Body of pancreas (tissue), 4 donors: ENCODE measurements around the gene ARL6IP6. TPM values are rescaled to one million over a fixed set of nuclear protein-coding genes. Genes with fewer than 3 reads are reported as not detected.

Source experiments
- ATAC-seq: fragments of 150-250 bp; one replicate; pipeline ENCODE4 v1.9.1; 2016
- DNase-seq, 4 donors: peaks; one replicate each; pipeline ENCODE4 v3.0.0-alpha.2; 2019
- H3K27ac ChIP-seq, 4 donors: fragments of 200-600 bp; sonication (generic); 1 replicate in 3 of 4; 2 replicates in 1 of 4; pipeline versions ENCODE4 v1.5.1 to v1.6.1; 2016 to 2019; ENCODE audit warnings: mild to moderate bottlenecking in 1 of 4, mixed read lengths in 1 of 4, moderate library complexity in 1 of 4
- H3K27me3 ChIP-seq, 2 donors: fragments of 200-600 bp; sonication (generic); one replicate each; pipeline ENCODE4 v1.6.0; 2016; ENCODE audit warnings: mild to moderate bottlenecking in 1 of 2
- H3K36me3 ChIP-seq, 2 donors: fragments of 200-600 bp; sonication (generic); replicated peaks in 1 of 2; 2 replicates each; pipeline ENCODE4 v1.5.1; 2016; ENCODE audit warnings: low read depth in 2 of 2; ENCODE audit not compliant: insufficient read depth in 1 of 2
- H3K4me1 ChIP-seq: fragments of 200-600 bp; sonication (generic); one replicate; pipeline ENCODE4 v1.6.0; 2016
- H3K4me3 ChIP-seq, 2 donors: fragments of 200-600 bp; sonication (generic); 1 replicate in 1 of 2; 2 replicates in 1 of 2; pipeline ENCODE4 v1.5.1; 2016 to 2019
- H3K9me3 ChIP-seq, 3 donors: fragments of 200-600 bp; sonication (generic); 1 replicate in 2 of 3; 2 replicates in 1 of 3; pipeline ENCODE4 v1.5.1; 2016
- CTCF ChIP-seq, 7 experiments: fragments of 450-650 bp in 4 of 7; fragments of 200-600 bp in 3 of 7; sonication (generic) in 3 of 7; IDR thresholded peaks; one replicate each; pipeline ENCODE4 v1.5.1; 2016 to 2019; ENCODE audit warnings: antibody characterized with exemption in 7 of 7
- POLR2A ChIP-seq, 3 donors: fragments of 450-650 bp; IDR thresholded peaks; one replicate each; pipeline ENCODE4 v1.6.1; 2016; ENCODE audit warnings: antibody characterized with exemption in 3 of 3, mild to moderate bottlenecking in 2 of 3
- WGBS, 2 donors: methylation state at CpG; one replicate each; pipeline ENCODE4 v1.1.5; 2017; 5-methylcytosine and 5-hydroxymethylcytosine counted together
- intact Hi-C: fragments of 100-400 bp; cut with DNase I; formaldehyde crosslinking; loops from one replicate; pipeline ENCODE4 v1.15.1; 2023
- total RNA-seq, 2 donors: library from RNA; depleted of rRNA; stranded (reverse); fragments of >200 nt; gene quantifications; one replicate each; pipeline ENCODE4 v1.1.0, GENCODE V29; 2016

The ARL6IP6 gene
- total RNA-seq, 2 donors from 2014 or later, result 8.3 to 12.2 TPM

DNA sequence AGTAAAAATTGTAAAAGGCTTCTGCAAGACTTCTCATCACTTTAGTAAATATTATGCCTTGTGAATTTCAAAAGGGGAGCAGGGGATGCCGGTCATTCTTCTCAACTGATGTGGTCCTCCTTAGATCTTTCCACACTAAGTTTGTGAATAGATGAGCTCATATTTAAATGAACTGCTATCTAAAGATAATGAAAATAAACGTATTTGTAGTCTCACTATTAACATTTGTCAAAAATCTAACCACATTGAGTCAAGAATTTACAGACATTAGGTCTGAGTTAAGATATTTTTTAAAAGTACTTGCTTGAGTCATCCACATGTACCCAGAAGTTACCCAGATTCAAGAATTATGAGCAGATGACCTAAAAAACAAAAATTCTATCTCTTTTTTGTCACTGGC lies 7.7 kb upstream of the ARL6IP6 start:
- Histone ChIP-seq H3K4me1 (peaks cover 5% of the 10 kb centered on the region), H3K9me3 (no peaks in the 10 kb centered on the region), H3K27ac (no peak overlapping the region), H3K27me3 (no peaks in the 10 kb centered on the region), H3K36me3 (peaks cover 0 to 6% of the 10 kb centered on the region in 2 donors), H3K4me3 (no peak overlapping the region)
- no peak for DNase-seq
- intact Hi-C loops, result no loop called here
- TF ChIP-seq POLR2A (IDR thresholded peaks at IDR 0.05), result no peak
- TF ChIP-seq CTCF (IDR thresholded peaks at IDR 0.05), result no peak
- no peak for ATAC-seq
- 58 to 62% methylated on average over 2 of the region's 2 CpGs for WGBS, 2 donors

DNA sequence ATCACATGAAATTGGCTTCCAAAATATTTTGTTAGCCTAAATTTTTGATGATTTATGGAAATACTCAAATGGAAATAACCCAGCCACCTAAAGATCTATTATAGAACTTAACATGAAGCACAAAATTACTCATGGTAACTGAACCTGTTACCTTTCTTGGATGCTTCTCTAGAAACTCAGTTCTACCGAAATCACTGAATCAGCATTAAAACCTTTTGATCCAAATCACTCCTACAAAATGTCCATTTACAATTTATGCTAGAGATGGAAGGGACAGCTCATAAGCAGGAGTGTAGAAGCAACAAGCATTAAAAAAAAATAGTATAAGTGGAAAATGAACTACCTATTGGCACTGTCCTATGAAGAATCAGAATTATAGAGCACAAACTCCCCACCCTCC lies 3.3 kb upstream of the ARL6IP6 start:
- WGBS, 2 donors, result 76 to 82% methylated on average over 1 of the region's 1 CpG
- TF ChIP-seq POLR2A (IDR thresholded peaks at IDR 0.05) (no peak), CTCF (IDR thresholded peaks at IDR 0.05) (no peak)
- Histone ChIP-seq H3K27ac (no peak overlapping the region), H3K36me3 (peaks cover 0 to 6% of the 10 kb centered on the region in 2 donors), H3K9me3 (no peaks in the 10 kb centered on the region), H3K4me3 (no peak overlapping the region), H3K4me1 (peaks cover 21% of the 10 kb centered on the region), H3K27me3 (no peaks in the 10 kb centered on the region)
- intact Hi-C loops, result no loop called here
- DNase-seq (no peak), ATAC-seq (no peak)

- Histone ChIP-seq H3K4me1 (peaks cover 28% of the 10 kb centered on the region), H3K27me3 (no peaks in the 10 kb centered on the region), H3K27ac (no peak overlapping the region), H3K4me3 (no peak overlapping the region), H3K9me3 (no peaks in the 10 kb centered on the region), H3K36me3 (peaks cover 0 to 6% of the 10 kb centered on the region in 2 donors)
- no peak for ATAC-seq
- intact Hi-C loops, result no loop called here
- DNase-seq, result no peak
- TF ChIP-seq CTCF (IDR thresholded peaks at IDR 0.05), result no peak
- no peak for TF ChIP-seq POLR2A (IDR thresholded peaks at IDR 0.05)
- WGBS, 2 donors, result 18 to 22% methylated on average over 8 of the region's 8 CpGs
These were observed 2.5 kb upstream of the ARL6IP6 start for GRCh38 chr2:152715854-152716428.

GRCh38 chr2:152716805-152717227 lies 1.6 kb upstream of the ARL6IP6 start:
- peak overlapping the region; percentile 21 to 98 (median 93) for H3K27ac ChIP-seq
- H3K4me3 ChIP-seq, result peak overlapping the region; percentile 78 to 97
- WGBS, 2 donors, result 0 to 1% methylated on average over 13 of the region's 13 CpGs
- ATAC-seq, result no peak
- intact Hi-C loops, result no loop called here
- TF ChIP-seq POLR2A (IDR thresholded peaks at IDR 0.05) (no peak), CTCF (IDR thresholded peaks at IDR 0.05) (no peak)
- no peaks in the 10 kb centered on the region for H3K27me3 ChIP-seq
- peaks cover 0 to 6% of the 10 kb centered on the region in 2 donors for H3K36me3 ChIP-seq
- peak in 3 of 4 donors; percentile 12 to 25 (median 15) for DNase-seq
- peaks cover 30% of the 10 kb centered on the region for H3K4me1 ChIP-seq
- H3K9me3 ChIP-seq, result no peaks in the 10 kb centered on the region
